WTC11 (cell line): ENCODE data around the gene MYO16.

Source experiments
- ATF1 ChIP-seq: sonication (generic); formaldehyde crosslinking; IDR thresholded peaks from 2 replicates; pipeline ENCODE4 v1.8.1; 2023; ENCODE audit warnings: mild to moderate bottlenecking, moderate library complexity, missing genetic modification reagents
- E2F1 ChIP-seq: sonication (generic); formaldehyde crosslinking; IDR thresholded peaks from 2 replicates; pipeline ENCODE4 v1.8.0; 2022; ENCODE audit warnings: mild to moderate bottlenecking, missing genetic modification reagents
- TF ChIP-seq, protein P1 (sequence below): fragments of 200-600 bp; IDR thresholded peaks from 2 replicates; pipeline ENCODE4 v1.8.0; 2022; ENCODE audit warnings: antibody characterized with exemption
- TF ChIP-seq, protein P2 (sequence below): fragments of 250-450 bp; sonication (Bioruptor Pico); IDR thresholded peaks from 2 replicates; pipeline ENCODE4 v1.9.0; 2021; ENCODE audit warnings: mild to moderate bottlenecking
- TF ChIP-seq, protein P3 (sequence below): sonication (generic); formaldehyde crosslinking; conservative IDR thresholded peaks from 2 replicates; pipeline ENCODE4 v1.8.1; 2022; ENCODE audit warnings: mild to moderate bottlenecking, missing genetic modification reagents
- TF ChIP-seq, protein P4 (sequence below): sonication (generic); formaldehyde crosslinking; IDR thresholded peaks from 2 replicates; pipeline ENCODE4 v1.8.1; 2022; ENCODE audit warnings: mild to moderate bottlenecking, moderate library complexity, missing genetic modification reagents

GRCh38 chr13:109131698-109132257 is 502.4 kb downstream of the MYO16 start:
- TF ChIP-seq ATF1 (CRISPR knock-in tag) (no peak), E2F1 (CRISPR knock-in tag) (no peak)
- TF ChIP-seq, protein P1, sequence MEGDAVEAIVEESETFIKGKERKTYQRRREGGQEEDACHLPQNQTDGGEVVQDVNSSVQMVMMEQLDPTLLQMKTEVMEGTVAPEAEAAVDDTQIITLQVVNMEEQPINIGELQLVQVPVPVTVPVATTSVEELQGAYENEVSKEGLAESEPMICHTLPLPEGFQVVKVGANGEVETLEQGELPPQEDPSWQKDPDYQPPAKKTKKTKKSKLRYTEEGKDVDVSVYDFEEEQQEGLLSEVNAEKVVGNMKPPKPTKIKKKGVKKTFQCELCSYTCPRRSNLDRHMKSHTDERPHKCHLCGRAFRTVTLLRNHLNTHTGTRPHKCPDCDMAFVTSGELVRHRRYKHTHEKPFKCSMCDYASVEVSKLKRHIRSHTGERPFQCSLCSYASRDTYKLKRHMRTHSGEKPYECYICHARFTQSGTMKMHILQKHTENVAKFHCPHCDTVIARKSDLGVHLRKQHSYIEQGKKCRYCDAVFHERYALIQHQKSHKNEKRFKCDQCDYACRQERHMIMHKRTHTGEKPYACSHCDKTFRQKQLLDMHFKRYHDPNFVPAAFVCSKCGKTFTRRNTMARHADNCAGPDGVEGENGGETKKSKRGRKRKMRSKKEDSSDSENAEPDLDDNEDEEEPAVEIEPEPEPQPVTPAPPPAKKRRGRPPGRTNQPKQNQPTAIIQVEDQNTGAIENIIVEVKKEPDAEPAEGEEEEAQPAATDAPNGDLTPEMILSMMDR: no peak
- TF ChIP-seq, protein P2, sequence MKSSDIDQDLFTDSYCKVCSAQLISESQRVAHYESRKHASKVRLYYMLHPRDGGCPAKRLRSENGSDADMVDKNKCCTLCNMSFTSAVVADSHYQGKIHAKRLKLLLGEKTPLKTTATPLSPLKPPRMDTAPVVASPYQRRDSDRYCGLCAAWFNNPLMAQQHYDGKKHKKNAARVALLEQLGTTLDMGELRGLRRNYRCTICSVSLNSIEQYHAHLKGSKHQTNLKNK (CRISPR knock-in tag): no peak
- TF ChIP-seq, protein P3, sequence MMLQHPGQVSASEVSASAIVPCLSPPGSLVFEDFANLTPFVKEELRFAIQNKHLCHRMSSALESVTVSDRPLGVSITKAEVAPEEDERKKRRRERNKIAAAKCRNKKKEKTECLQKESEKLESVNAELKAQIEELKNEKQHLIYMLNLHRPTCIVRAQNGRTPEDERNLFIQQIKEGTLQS (CRISPR knock-in tag): no peak
- TF ChIP-seq, protein P4, sequence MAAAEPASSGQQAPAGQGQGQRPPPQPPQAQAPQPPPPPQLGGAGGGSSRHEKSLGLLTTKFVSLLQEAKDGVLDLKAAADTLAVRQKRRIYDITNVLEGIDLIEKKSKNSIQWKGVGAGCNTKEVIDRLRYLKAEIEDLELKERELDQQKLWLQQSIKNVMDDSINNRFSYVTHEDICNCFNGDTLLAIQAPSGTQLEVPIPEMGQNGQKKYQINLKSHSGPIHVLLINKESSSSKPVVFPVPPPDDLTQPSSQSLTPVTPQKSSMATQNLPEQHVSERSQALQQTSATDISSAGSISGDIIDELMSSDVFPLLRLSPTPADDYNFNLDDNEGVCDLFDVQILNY (CRISPR knock-in tag): no peak
